NB4 (cell line): ENCODE results near the gene COX7A2L.

ENCODE experiments used
- POLR2A ChIP-seq: IDR thresholded peaks from 2 replicates; pipeline ENCODE4 v1.6.1; 2011; ENCODE audit warnings: mild to moderate bottlenecking; ENCODE audit not compliant: insufficient read length; ENCODE audit errors: extremely low read depth
- TF ChIP-seq, protein P1 (sequence below): IDR thresholded peaks from one replicate; pipeline ENCODE4 v1.5.1; 2012; ENCODE audit warnings: low read depth, low read length

DNA sequence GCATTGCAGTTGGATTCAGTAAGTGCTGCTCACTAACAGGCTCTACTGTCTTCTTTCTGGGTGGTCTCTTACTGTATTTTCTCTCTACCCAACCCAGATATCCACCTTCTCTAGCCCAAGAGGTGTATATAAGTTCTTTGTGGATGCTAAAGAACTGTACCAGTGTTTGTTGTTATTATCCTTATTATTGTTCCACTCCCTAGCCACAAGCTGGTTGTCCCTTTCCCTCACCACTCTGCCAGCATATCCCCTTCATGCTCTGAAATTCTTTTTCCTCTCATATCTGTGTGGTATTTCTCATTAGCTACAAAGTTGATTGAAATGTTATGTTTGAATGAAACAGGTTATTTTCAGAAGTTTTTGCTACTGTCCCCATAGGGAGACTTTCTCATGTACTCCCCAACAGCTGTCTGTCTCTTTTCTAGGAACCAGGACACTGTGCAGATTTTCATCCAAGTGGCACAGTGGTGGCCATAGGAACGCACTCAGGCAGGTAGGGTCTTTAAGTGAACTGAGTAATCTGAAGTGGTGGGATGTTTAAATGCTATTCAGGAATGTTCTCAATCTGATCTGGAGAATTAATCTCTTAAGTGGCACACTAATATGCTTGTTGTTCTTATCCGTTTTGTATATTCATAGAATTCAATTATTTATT, 56.8 kb downstream of the COX7A2L start:
- TF ChIP-seq, protein P1, sequence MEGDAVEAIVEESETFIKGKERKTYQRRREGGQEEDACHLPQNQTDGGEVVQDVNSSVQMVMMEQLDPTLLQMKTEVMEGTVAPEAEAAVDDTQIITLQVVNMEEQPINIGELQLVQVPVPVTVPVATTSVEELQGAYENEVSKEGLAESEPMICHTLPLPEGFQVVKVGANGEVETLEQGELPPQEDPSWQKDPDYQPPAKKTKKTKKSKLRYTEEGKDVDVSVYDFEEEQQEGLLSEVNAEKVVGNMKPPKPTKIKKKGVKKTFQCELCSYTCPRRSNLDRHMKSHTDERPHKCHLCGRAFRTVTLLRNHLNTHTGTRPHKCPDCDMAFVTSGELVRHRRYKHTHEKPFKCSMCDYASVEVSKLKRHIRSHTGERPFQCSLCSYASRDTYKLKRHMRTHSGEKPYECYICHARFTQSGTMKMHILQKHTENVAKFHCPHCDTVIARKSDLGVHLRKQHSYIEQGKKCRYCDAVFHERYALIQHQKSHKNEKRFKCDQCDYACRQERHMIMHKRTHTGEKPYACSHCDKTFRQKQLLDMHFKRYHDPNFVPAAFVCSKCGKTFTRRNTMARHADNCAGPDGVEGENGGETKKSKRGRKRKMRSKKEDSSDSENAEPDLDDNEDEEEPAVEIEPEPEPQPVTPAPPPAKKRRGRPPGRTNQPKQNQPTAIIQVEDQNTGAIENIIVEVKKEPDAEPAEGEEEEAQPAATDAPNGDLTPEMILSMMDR: no peak
- no peak for TF ChIP-seq POLR2A
